ENCODE results near the gene UBTD1.

UBTD1 gene

DNA sequence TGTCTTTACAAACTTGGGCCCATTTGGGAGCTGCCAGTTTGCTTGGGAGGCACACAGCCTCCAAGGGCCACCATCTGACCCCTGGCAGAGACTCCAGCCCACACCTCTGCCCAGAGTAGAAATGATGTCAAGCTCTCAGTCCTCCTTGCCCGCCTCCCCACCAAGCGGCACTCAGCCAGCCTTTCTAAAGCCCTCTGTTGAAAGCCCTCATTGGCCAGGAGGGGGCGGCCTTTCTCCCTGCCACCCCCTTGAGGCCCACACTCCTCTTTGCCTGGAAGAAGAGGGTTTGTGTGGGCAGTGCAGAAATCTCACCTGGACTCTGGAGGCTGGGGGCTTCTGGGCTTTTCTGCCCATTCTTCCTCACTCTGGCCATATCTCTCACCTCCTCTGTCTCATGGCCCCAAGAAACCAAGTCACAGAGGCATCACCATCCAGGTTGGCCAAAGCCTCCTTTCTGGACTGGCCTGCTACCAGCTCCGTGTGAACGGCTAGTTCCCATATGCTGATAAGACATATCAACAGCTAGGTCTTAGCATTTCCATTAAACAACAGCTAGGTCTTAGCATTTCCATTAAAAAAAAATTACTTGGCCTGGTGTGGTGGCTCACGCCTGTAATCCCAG is 36.1 kb downstream of the UBTD1 start:
- DNase-seq (ENCODE audit: low read depth) = peak; percentile 38
- TF ChIP-seq, protein P1, sequence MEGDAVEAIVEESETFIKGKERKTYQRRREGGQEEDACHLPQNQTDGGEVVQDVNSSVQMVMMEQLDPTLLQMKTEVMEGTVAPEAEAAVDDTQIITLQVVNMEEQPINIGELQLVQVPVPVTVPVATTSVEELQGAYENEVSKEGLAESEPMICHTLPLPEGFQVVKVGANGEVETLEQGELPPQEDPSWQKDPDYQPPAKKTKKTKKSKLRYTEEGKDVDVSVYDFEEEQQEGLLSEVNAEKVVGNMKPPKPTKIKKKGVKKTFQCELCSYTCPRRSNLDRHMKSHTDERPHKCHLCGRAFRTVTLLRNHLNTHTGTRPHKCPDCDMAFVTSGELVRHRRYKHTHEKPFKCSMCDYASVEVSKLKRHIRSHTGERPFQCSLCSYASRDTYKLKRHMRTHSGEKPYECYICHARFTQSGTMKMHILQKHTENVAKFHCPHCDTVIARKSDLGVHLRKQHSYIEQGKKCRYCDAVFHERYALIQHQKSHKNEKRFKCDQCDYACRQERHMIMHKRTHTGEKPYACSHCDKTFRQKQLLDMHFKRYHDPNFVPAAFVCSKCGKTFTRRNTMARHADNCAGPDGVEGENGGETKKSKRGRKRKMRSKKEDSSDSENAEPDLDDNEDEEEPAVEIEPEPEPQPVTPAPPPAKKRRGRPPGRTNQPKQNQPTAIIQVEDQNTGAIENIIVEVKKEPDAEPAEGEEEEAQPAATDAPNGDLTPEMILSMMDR (conservative IDR thresholded peaks at IDR 0.05; ENCODE audit: control insufficient read depth, insufficient read depth, low read depth, low read length) = peak; percentile 49
- H3K4me3 ChIP-seq (ENCODE audit: control insufficient read depth, low read depth, low read length) = no peak overlapping the region

DNA sequence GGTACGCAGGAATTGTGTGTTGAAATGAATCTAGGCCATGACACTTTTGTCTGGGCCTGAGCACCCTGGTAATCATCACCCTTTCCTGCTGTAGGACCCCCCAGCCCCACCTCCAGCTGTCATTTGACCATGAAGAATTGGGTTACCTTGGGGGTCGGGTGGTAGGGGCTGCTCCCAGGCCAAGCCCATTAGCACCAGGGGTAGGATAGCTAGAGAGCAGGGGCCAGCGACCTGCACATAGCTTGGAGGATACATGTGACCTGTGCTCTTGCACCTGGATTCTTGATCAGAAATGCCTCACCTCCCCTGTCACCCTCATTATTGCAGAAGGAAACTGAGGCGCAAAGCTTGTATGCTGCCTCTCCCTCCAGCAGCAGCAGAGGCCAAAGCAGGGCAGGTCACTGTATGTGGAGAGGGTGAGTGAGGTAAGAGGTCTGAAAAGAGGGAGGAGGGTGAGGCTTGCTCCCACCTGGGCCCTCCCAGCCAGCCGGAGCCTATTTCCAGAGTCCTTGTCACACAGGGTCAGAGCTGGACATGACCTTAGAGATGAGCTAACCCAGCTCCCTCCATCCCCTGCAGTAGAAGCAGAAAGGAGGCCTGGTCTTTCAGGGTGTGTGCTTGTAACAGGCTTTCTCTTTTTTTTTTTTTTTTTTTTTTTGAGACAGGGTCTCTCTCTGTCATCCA is 38.6 kb downstream of the UBTD1 start:
- TF ChIP-seq, protein P1 (conservative IDR thresholded peaks at IDR 0.05; ENCODE audit: control insufficient read depth, insufficient read depth, low read depth, low read length) = no peak
- DNase-seq (ENCODE audit: low read depth) = no peak
- H3K4me3 ChIP-seq (ENCODE audit: control insufficient read depth, low read depth, low read length) = no peak overlapping the region

DNA sequence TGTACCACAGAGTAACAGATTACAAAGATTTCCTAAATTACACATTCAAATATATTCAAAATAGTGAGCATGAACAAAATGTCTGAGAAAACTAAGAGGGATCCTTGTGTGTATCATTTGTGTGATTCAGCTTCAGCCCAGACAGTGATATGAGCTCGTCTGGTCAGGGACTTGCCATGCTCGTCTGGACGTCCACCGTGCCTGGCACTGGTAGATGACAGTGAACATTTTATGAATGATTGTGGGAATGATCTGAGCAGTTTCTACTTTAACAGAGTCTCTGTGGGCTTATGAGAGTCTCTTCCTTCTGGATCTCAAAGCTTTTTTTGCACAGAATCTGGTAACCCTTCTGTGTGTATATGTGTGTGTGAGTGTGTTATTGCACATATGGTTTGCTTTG is 39.7 kb downstream of the UBTD1 start:
- peak; percentile 45 for DNase-seq (ENCODE audit: low read depth)
- no peak overlapping the region for H3K4me3 ChIP-seq (ENCODE audit: control insufficient read depth, low read depth, low read length)
- TF ChIP-seq, protein P1 (conservative IDR thresholded peaks at IDR 0.05; ENCODE audit: control insufficient read depth, insufficient read depth, low read depth, low read length) = no peak

DNA sequence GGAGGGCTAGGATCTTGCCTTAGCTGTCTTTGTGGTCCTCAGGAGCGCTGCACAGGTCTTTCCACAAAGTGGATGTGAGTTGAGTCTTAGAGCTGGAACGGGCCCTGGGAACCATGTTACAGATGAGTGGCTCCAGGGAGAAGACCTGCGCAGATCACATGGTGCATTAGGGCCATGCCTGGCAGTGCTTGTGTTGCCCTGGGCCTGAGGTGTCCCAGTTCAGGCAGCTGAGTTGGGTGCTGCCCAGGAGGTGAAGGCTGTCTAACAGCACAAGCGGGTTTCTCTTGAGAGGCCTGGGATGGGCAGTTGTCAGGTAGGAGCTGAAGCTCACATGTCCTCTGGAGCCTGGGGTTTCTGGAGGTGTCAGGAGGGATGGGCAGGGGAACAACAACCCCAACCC is 40.1 kb downstream of the UBTD1 start:
- DNase-seq (ENCODE audit: low read depth) = no peak
- no peak overlapping the region for H3K4me3 ChIP-seq (ENCODE audit: control insufficient read depth, low read depth, low read length)

DNA sequence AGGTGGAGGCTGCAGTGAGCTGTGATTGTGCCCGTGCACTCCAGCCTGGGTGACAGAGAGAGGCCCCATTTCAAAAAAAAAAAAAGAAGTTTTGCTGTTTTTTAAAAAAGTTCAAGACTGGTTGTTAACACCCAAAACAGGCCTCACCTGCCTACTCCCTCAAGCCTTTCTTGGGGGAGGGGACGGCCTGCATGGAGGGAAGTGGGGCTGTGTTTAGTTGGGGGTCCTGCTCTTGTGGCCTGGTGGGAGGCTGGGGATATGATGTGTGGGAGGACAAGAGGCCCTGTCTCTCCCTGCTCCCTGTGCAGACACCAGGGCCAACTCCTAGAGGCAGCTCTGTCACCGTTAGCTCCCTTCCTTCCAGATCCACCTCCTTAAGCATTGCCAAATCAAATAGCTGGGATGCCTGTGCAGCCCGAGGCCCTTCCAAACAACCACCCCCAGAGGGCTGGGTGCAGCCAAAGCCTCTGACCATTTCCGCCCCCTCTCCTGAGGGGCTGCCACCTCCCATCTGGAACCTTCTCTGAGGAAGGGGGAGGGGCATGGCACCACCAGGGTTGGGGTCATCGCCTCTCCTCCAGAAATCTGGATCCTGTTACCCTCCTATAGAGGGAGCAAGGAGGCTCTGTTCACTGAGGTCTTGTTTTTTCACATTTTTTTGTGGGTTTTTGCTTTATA is 40.9 kb downstream of the UBTD1 start:
- TF ChIP-seq, protein P1 (conservative IDR thresholded peaks at IDR 0.05; ENCODE audit: control insufficient read depth, insufficient read depth, low read depth, low read length) = peak; percentile 50
- no peak overlapping the region for H3K4me3 ChIP-seq (ENCODE audit: control insufficient read depth, low read depth, low read length)
- DNase-seq (ENCODE audit: low read depth) = peak; percentile 92

More for the DNA sequence above, 40.1 kb downstream of the UBTD1 start:
- TF ChIP-seq, protein P1 (conservative IDR thresholded peaks at IDR 0.05; ENCODE audit: control insufficient read depth, insufficient read depth, low read depth, low read length) = no peak

DNA sequence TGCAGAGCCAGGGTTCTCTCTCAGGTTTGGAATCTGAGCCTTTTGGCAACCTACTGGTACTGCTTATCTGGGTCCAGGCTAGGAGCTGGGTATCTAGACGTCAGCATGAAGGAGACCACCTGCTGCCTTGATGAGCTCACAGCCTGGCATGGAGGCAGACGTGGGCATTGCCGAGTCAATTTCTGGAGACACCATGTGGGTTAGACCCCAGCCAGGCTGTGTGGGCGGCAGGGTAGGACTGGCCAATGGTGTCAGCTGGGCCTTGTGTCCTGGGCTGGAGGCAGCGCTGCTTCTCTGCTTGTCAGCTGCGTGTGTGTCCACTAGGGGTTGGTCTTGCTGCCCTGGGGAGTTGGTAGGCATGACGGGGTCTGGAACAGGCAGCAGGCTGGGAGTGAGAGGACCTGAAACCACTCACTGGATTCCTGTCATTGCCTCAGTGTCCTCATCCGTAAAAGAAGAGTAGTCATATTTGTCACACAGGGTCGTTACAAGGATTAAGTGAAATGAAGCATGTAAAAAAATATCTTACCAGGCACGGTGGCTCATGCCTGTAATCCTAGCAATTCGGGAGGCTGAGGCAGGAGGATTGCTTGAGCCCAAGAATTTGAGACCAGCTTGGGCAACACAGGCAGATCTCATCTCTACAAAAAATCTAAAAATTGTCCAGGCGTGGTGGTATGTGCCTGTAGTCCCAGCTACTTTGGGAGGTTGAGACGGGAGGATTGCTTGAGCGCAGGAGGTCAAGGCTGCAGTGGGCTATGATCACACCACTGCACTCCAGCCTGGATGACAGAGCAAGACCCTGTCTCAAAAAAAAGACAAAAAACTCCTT is 42.2 kb downstream of the UBTD1 start:
- DNase-seq (ENCODE audit: low read depth) = peak; percentile 49
- TF ChIP-seq, protein P1 (conservative IDR thresholded peaks at IDR 0.05; ENCODE audit: control insufficient read depth, insufficient read depth, low read depth, low read length) = peak; percentile 18
- H3K4me3 ChIP-seq (ENCODE audit: control insufficient read depth, low read depth, low read length) = no peak overlapping the region

Measured in fibroblast of mammary gland (primary cell).